ENCODE measurements around the gene MYBPC2.
"Not testable (repeated sequence)": the region's sequence is repeated elsewhere in the genome, so short reads cannot be mapped to it uniquely, and the experiment has no call there.

The MYBPC2 gene

GRCh38 chr19:50433201-50434180, 799 bp downstream of the MYBPC2 start:
- Histone ChIP-seq H3K9ac (ENCODE audit: low read depth, low read length) (no peak overlapping the region; the same call in 1 of the 2 replicates), H3K36me3 (ENCODE audit: insufficient read depth, low read depth, low read length) (no peaks in the 10 kb centered on the region), H3K4me1 (ENCODE audit: insufficient read depth, low read length) (peaks cover 9% of the 10 kb centered on the region; the same call in 1 of the 2 replicates), H3K4me3 (ENCODE audit: low read length) (peak overlapping the region; percentile 72; the same call in 1 of the 2 replicates), H3K27me3 (ENCODE audit: insufficient read depth, low read length) (peaks cover 35% of the 10 kb centered on the region), H3K27ac (ENCODE audit: low read length) (no peak overlapping the region), H3K9me3 (ENCODE audit: insufficient read depth, low read depth, low read length) (no peaks in the 10 kb centered on the region)

- no peak overlapping the region for H3K27ac ChIP-seq (ENCODE audit: low read length)
- H3K9me3 ChIP-seq (ENCODE audit: insufficient read depth, low read depth, low read length): no peaks in the 10 kb centered on the region
- H3K27me3 ChIP-seq (ENCODE audit: insufficient read depth, low read length): peaks cover 25% of the 10 kb centered on the region
- no peak overlapping the region for H3K4me3 ChIP-seq (ENCODE audit: low read length)
- peaks cover 8% of the 10 kb centered on the region; the same call in 1 of the 2 replicates for H3K4me1 ChIP-seq (ENCODE audit: insufficient read depth, low read length)
- no peaks in the 10 kb centered on the region for H3K36me3 ChIP-seq (ENCODE audit: insufficient read depth, low read depth, low read length)
- no peak overlapping the region for H3K9ac ChIP-seq (ENCODE audit: low read depth, low read length)
Measured at GRCh38 chr19:50434525-50434924, 1.8 kb downstream of the MYBPC2 start.

DNA sequence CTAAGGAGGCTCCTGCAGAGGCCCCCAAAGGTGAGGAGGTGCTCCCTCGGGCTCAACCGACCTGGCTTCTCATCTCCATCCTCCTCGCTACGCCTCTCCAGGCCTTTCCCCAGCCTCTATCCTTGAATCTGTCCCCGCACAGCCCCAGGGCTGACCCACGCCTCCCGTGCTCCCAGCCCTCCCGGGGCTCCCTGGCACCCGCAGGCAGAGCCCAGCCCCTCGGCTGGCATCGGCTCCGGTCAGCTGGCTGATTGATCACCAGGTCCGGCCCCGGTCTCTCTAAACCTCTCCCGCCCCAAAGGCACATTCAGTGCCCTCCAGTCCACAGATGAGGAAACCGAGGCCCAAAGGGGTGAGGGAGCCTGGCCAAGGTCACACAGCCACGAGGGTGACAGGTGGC, 2.5 kb downstream of the MYBPC2 start:
- Histone ChIP-seq H3K4me3 (ENCODE audit: low read length) (no peak overlapping the region), H3K9ac (ENCODE audit: low read depth, low read length) (no peak overlapping the region), H3K27ac (ENCODE audit: low read length) (no peak overlapping the region), H3K27me3 (ENCODE audit: insufficient read depth, low read length) (peaks cover 19% of the 10 kb centered on the region), H3K9me3 (ENCODE audit: insufficient read depth, low read depth, low read length) (no peaks in the 10 kb centered on the region), H3K36me3 (ENCODE audit: insufficient read depth, low read depth, low read length) (no peaks in the 10 kb centered on the region), H3K4me1 (ENCODE audit: insufficient read depth, low read length) (peaks cover 8% of the 10 kb centered on the region; the same call in 1 of the 2 replicates)

DNA sequence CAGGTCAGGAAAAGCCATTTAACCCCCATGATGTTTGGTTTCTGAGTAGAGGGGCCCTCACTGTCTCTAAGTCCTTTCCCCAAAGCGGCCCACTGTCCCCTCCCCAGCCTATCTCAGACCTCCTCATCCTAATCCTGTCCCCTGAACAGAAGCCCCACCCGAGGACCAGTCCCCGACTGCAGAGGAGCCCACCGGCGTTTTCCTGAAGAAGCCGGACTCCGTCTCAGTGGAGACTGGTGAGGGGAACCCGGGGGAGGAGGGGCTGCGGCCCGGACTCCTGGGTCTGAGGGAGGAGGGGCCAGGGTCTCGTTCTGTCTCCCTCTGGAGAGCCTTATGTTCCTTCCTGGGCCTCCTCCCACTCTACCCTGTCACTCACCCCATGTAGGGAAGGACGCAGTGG, 2.9 kb downstream of the MYBPC2 start:
- no peak overlapping the region for H3K4me3 ChIP-seq (ENCODE audit: low read length)
- no peaks in the 10 kb centered on the region for H3K9me3 ChIP-seq (ENCODE audit: insufficient read depth, low read depth, low read length)
- H3K4me1 ChIP-seq (ENCODE audit: insufficient read depth, low read length): peaks cover 8% of the 10 kb centered on the region; the same call in 1 of the 2 replicates
- H3K27ac ChIP-seq (ENCODE audit: low read length): no peak overlapping the region
- H3K36me3 ChIP-seq (ENCODE audit: insufficient read depth, low read depth, low read length): no peaks in the 10 kb centered on the region
- H3K9ac ChIP-seq (ENCODE audit: low read depth, low read length): no peak overlapping the region
- peaks cover 15% of the 10 kb centered on the region for H3K27me3 ChIP-seq (ENCODE audit: insufficient read depth, low read length)

GRCh38 chr19:50437862-50438449, 5.3 kb downstream of the MYBPC2 start:
- Histone ChIP-seq H3K4me3 (ENCODE audit: low read length) (no peak overlapping the region), H3K9me3 (ENCODE audit: insufficient read depth, low read depth, low read length) (no peaks in the 10 kb centered on the region), H3K27ac (ENCODE audit: low read length) (no peak overlapping the region), H3K27me3 (ENCODE audit: insufficient read depth, low read length) (peaks cover 2% of the 10 kb centered on the region; the same call in 1 of the 2 replicates), H3K9ac (ENCODE audit: low read depth, low read length) (no peak overlapping the region), H3K36me3 (ENCODE audit: insufficient read depth, low read depth, low read length) (no peaks in the 10 kb centered on the region), H3K4me1 (ENCODE audit: insufficient read depth, low read length) (peaks cover 2% of the 10 kb centered on the region; the same call in 1 of the 2 replicates)

- H3K27me3 ChIP-seq (ENCODE audit: insufficient read depth, low read length); H3K9me3 ChIP-seq (ENCODE audit: insufficient read depth, low read depth, low read length); H3K9ac ChIP-seq (ENCODE audit: low read depth, low read length); H3K4me1 ChIP-seq (ENCODE audit: insufficient read depth, low read length); H3K4me3 ChIP-seq (ENCODE audit: low read length); H3K36me3 ChIP-seq (ENCODE audit: insufficient read depth, low read depth, low read length); H3K27ac ChIP-seq (ENCODE audit: low read length): not testable (repeated sequence)
Measured at GRCh38 chr19:50439130-50439529, 6.4 kb downstream of the MYBPC2 start.

DNA sequence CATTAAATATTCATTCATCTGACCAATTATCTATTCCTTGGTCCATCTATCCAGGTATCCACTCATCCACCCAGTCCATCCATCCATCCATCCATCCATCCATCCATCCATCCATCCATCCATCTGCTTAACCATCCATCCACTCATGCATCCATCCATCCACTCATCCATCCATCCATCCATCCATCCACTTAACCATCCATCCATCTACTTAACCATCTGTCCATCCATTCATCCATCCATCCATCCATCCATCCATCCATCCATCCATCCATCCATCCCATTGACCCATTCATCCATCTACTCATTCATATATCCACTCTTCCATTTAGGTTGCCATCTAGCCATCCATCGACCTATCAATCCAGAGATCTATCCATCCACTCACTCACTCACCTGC, 11.4 kb downstream of the MYBPC2 start:
- no peaks in the 10 kb centered on the region for H3K36me3 ChIP-seq (ENCODE audit: insufficient read depth, low read depth, low read length)
- H3K9ac ChIP-seq (ENCODE audit: low read depth, low read length): no peak overlapping the region
- no peaks in the 10 kb centered on the region for H3K9me3 ChIP-seq (ENCODE audit: insufficient read depth, low read depth, low read length)
- H3K27me3 ChIP-seq (ENCODE audit: insufficient read depth, low read length): no peaks in the 10 kb centered on the region
- no peaks in the 10 kb centered on the region for H3K4me1 ChIP-seq (ENCODE audit: insufficient read depth, low read length)
- no peak overlapping the region for H3K27ac ChIP-seq (ENCODE audit: low read length)
- H3K4me3 ChIP-seq (ENCODE audit: low read length): no peak overlapping the region

GRCh38 chr19:50447053-50447452, 14.4 kb downstream of the MYBPC2 start:
- no peaks in the 10 kb centered on the region for H3K27me3 ChIP-seq (ENCODE audit: insufficient read depth, low read length)
- peaks cover 10% of the 10 kb centered on the region; the same call in 1 of the 2 replicates for H3K9me3 ChIP-seq (ENCODE audit: insufficient read depth, low read depth, low read length)
- H3K4me3 ChIP-seq (ENCODE audit: low read length): no peak overlapping the region
- no peak overlapping the region for H3K27ac ChIP-seq (ENCODE audit: low read length)
- no peaks in the 10 kb centered on the region for H3K4me1 ChIP-seq (ENCODE audit: insufficient read depth, low read length)
- no peak overlapping the region for H3K9ac ChIP-seq (ENCODE audit: low read depth, low read length)
- no peaks in the 10 kb centered on the region for H3K36me3 ChIP-seq (ENCODE audit: insufficient read depth, low read depth, low read length)

GRCh38 chr19:50447750-50448149, 15.1 kb downstream of the MYBPC2 start:
- peaks cover 10% of the 10 kb centered on the region; the same call in 1 of the 2 replicates for H3K9me3 ChIP-seq (ENCODE audit: insufficient read depth, low read depth, low read length)
- no peak overlapping the region for H3K4me3 ChIP-seq (ENCODE audit: low read length)
- no peaks in the 10 kb centered on the region for H3K4me1 ChIP-seq (ENCODE audit: insufficient read depth, low read length)
- no peaks in the 10 kb centered on the region for H3K36me3 ChIP-seq (ENCODE audit: insufficient read depth, low read depth, low read length)
- no peaks in the 10 kb centered on the region for H3K27me3 ChIP-seq (ENCODE audit: insufficient read depth, low read length)
- no peak overlapping the region for H3K9ac ChIP-seq (ENCODE audit: low read depth, low read length)
- H3K27ac ChIP-seq (ENCODE audit: low read length): no peak overlapping the region

GRCh38 chr19:50449236-50449899, 16.7 kb downstream of the MYBPC2 start:
- Histone ChIP-seq H3K27ac (ENCODE audit: low read length) (no peak overlapping the region), H3K9me3 (ENCODE audit: insufficient read depth, low read depth, low read length) (peaks cover 15% of the 10 kb centered on the region; the same call in 1 of the 2 replicates), H3K4me3 (ENCODE audit: low read length) (no peak overlapping the region), H3K4me1 (ENCODE audit: insufficient read depth, low read length) (no peaks in the 10 kb centered on the region), H3K36me3 (ENCODE audit: insufficient read depth, low read depth, low read length) (no peaks in the 10 kb centered on the region), H3K27me3 (ENCODE audit: insufficient read depth, low read length) (no peaks in the 10 kb centered on the region), H3K9ac (ENCODE audit: low read depth, low read length) (no peak overlapping the region)

DNA sequence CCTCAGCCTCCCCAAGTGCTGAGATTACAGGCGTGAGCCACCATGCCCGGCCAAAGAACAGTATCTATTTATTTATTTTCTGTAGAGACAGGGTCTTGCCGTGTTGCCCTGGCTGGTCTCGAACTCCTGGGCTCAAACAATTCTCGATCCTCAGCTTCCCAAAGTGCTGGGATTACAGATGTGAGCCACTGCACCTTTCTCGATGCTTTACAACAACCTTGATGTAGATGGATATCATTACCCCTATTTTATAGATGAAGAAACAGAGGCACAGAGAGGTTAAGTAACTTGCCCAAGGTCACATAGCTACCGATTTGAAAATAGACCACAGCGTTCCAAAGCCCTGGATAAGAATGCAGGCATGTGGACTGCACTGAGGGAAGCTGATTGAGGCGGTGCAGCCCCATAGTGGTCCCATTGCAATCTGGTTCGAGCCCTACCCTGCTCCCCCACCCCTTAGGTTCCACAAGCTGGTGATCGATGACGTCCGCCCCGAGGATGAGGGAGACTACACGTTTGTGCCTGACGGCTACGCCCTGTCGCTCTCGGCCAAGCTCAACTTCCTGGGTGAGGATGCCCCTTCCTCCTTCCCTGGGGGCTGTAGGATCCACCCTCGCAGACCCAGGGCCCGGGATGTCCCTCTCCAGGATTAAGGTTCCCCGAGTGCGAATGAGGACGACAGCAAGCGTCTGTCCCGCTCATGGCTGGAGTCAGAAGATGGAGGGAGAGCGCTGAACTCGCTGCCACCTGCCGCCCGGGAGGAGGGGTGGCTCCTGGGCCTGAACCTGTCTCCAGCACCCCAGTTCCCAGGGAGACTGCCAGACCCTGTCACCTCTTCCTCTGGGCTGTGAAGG, 17.9 kb downstream of the MYBPC2 start:
- Histone ChIP-seq H3K4me1 (ENCODE audit: insufficient read depth, low read length) (no peaks in the 10 kb centered on the region), H3K36me3 (ENCODE audit: insufficient read depth, low read depth, low read length) (no peaks in the 10 kb centered on the region), H3K9ac (ENCODE audit: low read depth, low read length) (no peak overlapping the region), H3K27ac (ENCODE audit: low read length) (no peak overlapping the region), H3K27me3 (ENCODE audit: insufficient read depth, low read length) (no peaks in the 10 kb centered on the region), H3K9me3 (ENCODE audit: insufficient read depth, low read depth, low read length) (peaks cover 20% of the 10 kb centered on the region), H3K4me3 (ENCODE audit: low read length) (no peak overlapping the region)

All from iPS-20b (cell line).